Endothelial cell of umbilical vein (primary cell): ENCODE measurements around the gene PLA2G4B. TPM values are rescaled to one million over a fixed set of nuclear protein-coding genes. Genes with fewer than 3 reads are reported as not detected.

Experiments
- BruUV-seq: library from RNA; stranded (reverse); fragments of 400-500 nt; replicated peaks from 2 replicates; lab custom pipeline; 2021; lab: Mats Ljungman, UMichigan
- CTCF ChIA-PET: fragments of 300-600, 350-600 bp; sonication (Branson Sonifier 250); formaldehyde crosslinking; loops from one replicate; lab custom pipeline; 2021; ENCODE audit warnings: antibody characterized with exemption, inconsistent platforms; lab: Charles Lee
- POLR2A ChIA-PET: fragments of 300-600, 350-600 bp; sonication (Branson Sonifier 250); formaldehyde crosslinking; loops from one replicate; lab custom pipeline; 2021; ENCODE audit warnings: antibody characterized with exemption, inconsistent platforms; lab: Charles Lee
- DNase-seq: peaks from one replicate; pipeline ENCODE4 v3.0.0-alpha.2; 2011; ENCODE audit warnings: low read depth, low spot score
- FAIRE-seq: peaks from 2 replicates; lab custom pipeline; 2011; peaks lifted over from hg19 to GRCh38; lab: Jason Lieb, UNC
- H2AFZ ChIP-seq: 2 replicates; pipeline ENCODE4 v1.6.0; 2012; ENCODE audit warnings: low read depth, low read length, control low read depth, inconsistent platforms
- H3K27ac ChIP-seq: 2 replicates; pipeline ENCODE4 v1.5.1; 2011; ENCODE audit warnings: low read depth, mild to moderate bottlenecking, control low read depth, low read length, moderate library complexity; ENCODE audit not compliant: insufficient read depth
- H3K27me3 ChIP-seq, 2 experiments: 2 replicates each; pipeline versions ENCODE4 v1.6.0 to v1.6.1; 2011; ENCODE audit warnings: low read length in 2 of 2, mixed read lengths in 1 of 2; ENCODE audit not compliant: control insufficient read depth in 2 of 2, insufficient read depth in 2 of 2
- H3K36me3 ChIP-seq, 2 experiments: 2 replicates in 1 of 2; 3 replicates in 1 of 2; pipeline ENCODE4 v1.5.1; 2011; ENCODE audit warnings: low read length in 2 of 2, mild to moderate bottlenecking in 1 of 2, moderate library complexity in 1 of 2; ENCODE audit not compliant: control insufficient read depth in 2 of 2, insufficient read depth in 2 of 2; ENCODE audit errors: extremely low read depth in 1 of 2
- H3K4me1 ChIP-seq: 3 replicates; pipeline ENCODE4 v1.5.1; 2011; ENCODE audit warnings: mild to moderate bottlenecking, low read length; ENCODE audit not compliant: control insufficient read depth, insufficient read depth; ENCODE audit errors: extremely low read depth
- H3K4me2 ChIP-seq: 2 replicates; pipeline ENCODE4 v1.6.1; 2011; ENCODE audit warnings: low read length, control low read depth, mixed read lengths; ENCODE audit not compliant: insufficient read depth
- H3K4me3 ChIP-seq, 3 experiments: fragments of 200-600 bp in 1 of 3; sonication (generic), shearing (Covaris generic) in 1 of 3; replicated peaks in 1 of 3; 2 replicates each; pipeline ENCODE4 v1.5.1; 2011 to 2016; ENCODE audit warnings: control low read depth in 3 of 3, low read length in 3 of 3, mild to moderate bottlenecking in 2 of 3, inconsistent platforms in 1 of 3, low read depth in 1 of 3, moderate library complexity in 1 of 3; ENCODE audit not compliant: insufficient read depth in 1 of 3
- H3K79me2 ChIP-seq: 2 replicates; pipeline ENCODE4 v1.6.0; 2012; ENCODE audit warnings: low read length, inconsistent platforms; ENCODE audit not compliant: control insufficient read depth, insufficient read depth
- H3K9ac ChIP-seq: replicated peaks from 2 replicates; pipeline ENCODE3; 2011; ENCODE audit warnings: low read length, control low read depth; ENCODE audit not compliant: insufficient read depth; ENCODE audit errors: extremely low read depth
- H3K9me1 ChIP-seq: replicated peaks from 3 replicates; pipeline ENCODE4 v1.6.0; 2011; ENCODE audit warnings: mild to moderate bottlenecking, low read length; ENCODE audit not compliant: control insufficient read depth, insufficient read depth; ENCODE audit errors: extremely low read depth
- H3K9me3 ChIP-seq: replicated peaks from 2 replicates; pipeline ENCODE4 v1.5.1; 2012; ENCODE audit warnings: low read length, inconsistent platforms; ENCODE audit not compliant: control insufficient read depth, insufficient read depth
- H4K20me1 ChIP-seq: replicated peaks from 2 replicates; pipeline ENCODE3; 2011; ENCODE audit warnings: mild to moderate bottlenecking, low read length; ENCODE audit not compliant: control insufficient read depth, insufficient read depth; ENCODE audit errors: extremely low read depth
- CTCF ChIP-seq, 2 donors: IDR thresholded peaks; 1 replicate in 1 of 2; 2 replicates in 1 of 2; pipeline ENCODE4 v1.5.1; 2011; ENCODE audit warnings: low read length in 2 of 2, mild to moderate bottlenecking in 2 of 2, moderate library complexity in 2 of 2, control low read depth in 1 of 2, inconsistent platforms in 1 of 2, low read depth in 1 of 2; ENCODE audit not compliant: insufficient read depth in 1 of 2; ENCODE audit errors: extremely low read depth in 1 of 2
- FOS ChIP-seq: IDR thresholded peaks from 2 replicates; pipeline ENCODE4 v1.6.1; 2011; ENCODE audit warnings: mild to moderate bottlenecking, low read length, moderate library complexity, borderline replicate concordance; ENCODE audit not compliant: insufficient read depth
- JUN ChIP-seq: IDR thresholded peaks from 2 replicates; pipeline ENCODE4 v1.6.1; 2011; ENCODE audit warnings: borderline replicate concordance, low read depth; ENCODE audit not compliant: insufficient read length, insufficient read depth
- MYC ChIP-seq: IDR thresholded peaks from one replicate; pipeline ENCODE4 v1.6.1; 2011; ENCODE audit warnings: mild to moderate bottlenecking, low read depth, low read length
- POLR2A ChIP-seq: IDR thresholded peaks from 2 replicates; pipeline ENCODE4 v1.6.1; 2012; ENCODE audit warnings: low read depth, mild to moderate bottlenecking, control low read depth, low read length
- POLR2AphosphoS5 ChIP-seq: IDR thresholded peaks from 2 replicates; pipeline ENCODE4 v1.6.1; 2012; ENCODE audit warnings: low read depth, mild to moderate bottlenecking, control low read depth, low read length, moderate library complexity; ENCODE audit not compliant: insufficient read depth
- dilution Hi-C: fragments of 300-500 bp; cut with MboI; formaldehyde crosslinking; loops from one replicate; pipeline ENCODE4 v1.15.0; 2019; ENCODE audit warnings: low sequenced_read_pairs; ENCODE audit not compliant: extremely low pct_ligation_motif_present
- intact Hi-C: fragments of 100-400 bp; cut with micrococcal nuclease; formaldehyde crosslinking; loops from one replicate; pipeline ENCODE4 v1.10.0; 2022
- polyA plus RNA-seq, 4 experiments: library from polyadenylated mRNA; depleted of rRNA in 3 of 4; stranded (reverse) in 3 of 4; unstranded in 1 of 4; fragments of >200 nt; gene quantifications; 2 replicates each; pipeline versions ENCODE4 v1.2.1 to v1.2.3, GENCODE V29; 2011 to 2012; ENCODE audit warnings: missing spikeins in 1 of 4
- total RNA-seq: library from RNA; stranded (reverse); gene quantifications from 2 replicates; pipeline ENCODE4 v1.2.3, GENCODE V29; 2021
- TF ChIP-seq, protein P1 (sequence below): IDR thresholded peaks from 2 replicates; pipeline ENCODE4 v1.6.1; 2011; ENCODE audit not compliant: insufficient read depth, insufficient read length

Gene PLA2G4B
- total and polyA plus RNA-seq, 2 donors (not counting 3 experiments of a cell fraction or from before 2014, with no cell fraction given): 4.0 to 7.9 TPM

DNA sequence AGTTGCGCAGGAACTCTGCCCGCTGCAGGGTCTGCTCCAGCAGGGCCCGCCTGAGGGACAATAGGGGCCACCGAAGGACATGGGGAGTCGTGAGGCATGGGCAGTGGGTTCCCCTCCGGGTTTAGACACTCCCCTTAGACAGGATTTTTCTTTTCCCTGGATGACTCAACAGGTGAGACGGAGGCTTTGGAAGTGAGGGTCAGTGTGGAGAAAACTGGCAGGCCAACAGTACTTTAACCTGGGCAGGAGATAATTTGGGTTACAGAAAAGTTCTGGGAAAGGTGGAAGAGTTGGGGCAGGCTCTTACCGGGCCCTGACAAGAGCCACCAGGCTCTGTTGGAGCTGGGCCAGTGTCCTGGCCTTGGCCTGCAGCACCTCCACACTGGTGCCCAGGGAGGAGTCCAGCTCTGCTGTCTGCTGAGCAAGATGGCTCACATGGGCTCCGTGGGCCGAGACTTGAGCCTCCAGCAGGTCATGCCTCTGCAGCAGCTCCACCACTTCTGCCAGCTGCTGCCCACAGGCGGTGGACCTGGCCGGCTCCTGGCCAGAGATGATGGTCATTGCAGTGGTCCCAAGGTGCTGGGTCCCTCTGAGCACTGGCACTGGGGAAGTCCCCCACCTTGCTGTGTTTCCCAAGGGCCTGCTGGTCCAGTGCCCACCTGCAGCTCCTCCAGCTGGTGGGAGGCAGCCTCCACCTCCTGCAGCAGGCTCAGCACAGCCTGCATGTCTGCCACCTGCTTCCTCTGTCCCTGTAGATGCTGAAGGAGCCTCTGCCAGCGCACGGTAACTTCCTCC is 44.2 kb downstream of the PLA2G4B start:
- intact Hi-C loops (no loop called here), dilution Hi-C loops (no loop called here)
- Histone ChIP-seq H3K27ac (no peak overlapping the region), H3K27me3 (no peaks in the 10 kb centered on the region), H3K4me3 (no peak overlapping the region), H2AFZ (no peak overlapping the region), H3K9me1 (no peaks in the 10 kb centered on the region), H3K4me1 (no peaks in the 10 kb centered on the region), H3K36me3 (peaks cover 5 to 37% of the 10 kb centered on the region in 2 experiments), H3K9me3 (no peaks in the 10 kb centered on the region), H3K4me2 (no peak overlapping the region), H4K20me1 (no peaks in the 10 kb centered on the region), H3K9ac (no peak overlapping the region), H3K79me2 (no peaks in the 10 kb centered on the region)
- FAIRE-seq: no peak
- no peak for TF ChIP-seq CTCF (IDR thresholded peaks at IDR 0.05; ENCODE audit: extremely low read depth in 1 of 2, insufficient read depth in 1 of 2, low read depth in 1 of 2, low read length in 2 of 2)
- POLR2A ChIA-PET: no interaction called here
- no peak for DNase-seq
- CTCF ChIA-PET: no interaction called here
- no TSS peak for BruUV-seq

- Histone ChIP-seq H3K4me1 (no peaks in the 10 kb centered on the region), H3K9me1 (no peaks in the 10 kb centered on the region), H3K9ac (no peak overlapping the region), H3K27me3 (no peaks in the 10 kb centered on the region), H3K9me3 (no peaks in the 10 kb centered on the region), H3K27ac (no peak overlapping the region), H2AFZ (no peak overlapping the region), H3K36me3 (peaks cover 5 to 36% of the 10 kb centered on the region in 2 experiments), H3K4me2 (no peak overlapping the region), H3K4me3 (no peak overlapping the region), H3K79me2 (no peaks in the 10 kb centered on the region), H4K20me1 (no peaks in the 10 kb centered on the region)
- ChIA-PET POLR2A (no interaction called here), CTCF (no interaction called here)
- dilution Hi-C loops (no loop called here), intact Hi-C loops (no loop called here)
- BruUV-seq: no TSS peak
- TF ChIP-seq POLR2A: no peak
- TF ChIP-seq POLR2AphosphoS5: no peak
- no peak for TF ChIP-seq JUN
- TF ChIP-seq, protein P1, sequence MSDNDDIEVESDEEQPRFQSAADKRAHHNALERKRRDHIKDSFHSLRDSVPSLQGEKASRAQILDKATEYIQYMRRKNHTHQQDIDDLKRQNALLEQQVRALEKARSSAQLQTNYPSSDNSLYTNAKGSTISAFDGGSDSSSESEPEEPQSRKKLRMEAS: no peak
- no peak for TF ChIP-seq CTCF (IDR thresholded peaks at IDR 0.05; ENCODE audit: extremely low read depth in 1 of 2, insufficient read depth in 1 of 2, low read depth in 1 of 2, low read length in 2 of 2)
- no peak for TF ChIP-seq MYC
- TF ChIP-seq FOS: no peak
- DNase-seq (no peak), FAIRE-seq (no peak)
Observed at GRCh38 chr15:41883484-41883825, 44.8 kb downstream of the PLA2G4B start.
